NCI-H446 treated with DMSO at 0.1 percent for 48 hours (cell line): ENCODE results near the gene PATE3.
A peak's percentile ranks its signal among the peaks of the same experiment; 100 is the strongest.

Experiments used
- DNase-seq: peaks from one replicate; lab custom pipeline; 2025; lab: John Stamatoyannopoulos, UW

PATE3 gene, protein sequence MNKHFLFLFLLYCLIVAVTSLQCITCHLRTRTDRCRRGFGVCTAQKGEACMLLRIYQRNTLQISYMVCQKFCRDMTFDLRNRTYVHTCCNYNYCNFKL

DNA sequence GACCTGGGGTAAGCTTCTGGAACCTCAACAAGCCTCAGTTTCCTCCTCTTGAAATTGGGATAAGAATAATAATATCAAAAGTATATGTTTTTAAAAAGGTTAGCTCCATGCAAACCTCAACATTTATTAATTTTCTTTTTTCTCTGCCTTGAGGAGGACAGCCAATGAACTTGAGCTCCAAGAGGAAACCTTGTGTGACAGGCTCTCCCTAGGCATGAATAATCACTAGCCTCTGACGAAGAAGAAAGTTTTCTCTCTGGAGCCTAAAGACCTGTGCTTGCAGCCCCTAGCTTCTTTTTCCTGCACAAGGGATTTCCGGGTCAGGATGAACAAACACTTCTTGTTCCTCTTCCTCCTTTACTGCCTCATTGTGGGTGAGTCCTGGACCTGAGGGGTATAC is at the start of gene PATE3:
Gene PATE3 (plus strand): TSS at position 301 of the 400 bp plus-strand sequence. CDS start 25 bp downstream, at position 326.
- no peak for DNase-seq

GRCh38 chr11:125740617-125741016 is 47.3 kb upstream of the PATE3 start:
- no peak for DNase-seq

- DNase-seq: no peak
Measured at GRCh38 chr11:125743681-125744080, 44.2 kb upstream of the PATE3 start.

- no peak for DNase-seq
Measured at GRCh38 chr11:125745979-125746378, 41.9 kb upstream of the PATE3 start, which contains the start of gene PATE1. TSS of gene PATE1 (plus strand) at chr11:125746279. CDS start at chr11:125746305, 26 bp downstream.

GRCh38 chr11:125750629-125751028 is 37.3 kb upstream of the PATE3 start:
- DNase-seq: no peak

DNA sequence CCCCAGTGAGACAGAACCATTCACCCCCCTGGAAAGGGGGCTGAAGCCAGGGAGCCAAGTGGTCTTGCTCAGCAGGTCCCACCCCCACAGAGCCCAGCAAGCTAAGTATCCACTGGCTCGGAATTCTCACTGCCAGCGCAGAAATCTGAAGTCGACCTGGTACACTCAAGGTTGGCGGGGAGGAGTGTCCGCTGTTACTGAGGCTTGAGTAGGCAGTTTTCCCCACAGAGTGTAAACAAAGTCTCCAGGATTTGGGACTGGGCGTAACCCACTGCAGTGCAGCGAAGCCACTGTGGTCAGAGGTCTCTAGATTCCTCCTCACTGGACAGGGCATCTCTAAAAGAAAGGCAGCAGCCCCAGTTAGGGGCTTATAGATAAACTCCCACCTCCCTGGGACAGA is 31.9 kb upstream of the PATE3 start:
- no peak for DNase-seq

- DNase-seq: no peak
Measured at GRCh38 chr11:125762445-125762844, 25.5 kb upstream of the PATE3 start.

GRCh38 chr11:125763483-125763882 is 24.4 kb upstream of the PATE3 start:
- no peak for DNase-seq

DNA sequence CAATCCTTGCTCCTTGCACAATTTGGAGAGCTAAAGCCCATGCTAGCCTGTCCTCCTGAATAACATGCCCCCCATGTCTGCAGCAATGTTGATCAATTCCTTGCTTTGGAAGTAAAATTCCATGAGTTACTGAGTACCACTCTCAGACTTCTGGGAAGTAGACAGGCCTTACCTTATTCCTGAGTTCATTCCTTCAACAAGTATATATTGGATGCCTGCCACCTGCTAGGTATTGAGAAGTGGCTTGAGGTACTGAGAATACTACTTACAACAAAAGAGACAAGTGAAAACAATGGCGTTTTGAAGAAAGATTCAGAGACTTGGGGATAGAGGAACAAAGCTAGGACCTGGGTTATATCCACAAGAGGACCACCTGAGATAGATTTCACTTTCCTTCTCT is 21.7 kb upstream of the PATE3 start:
- DNase-seq: no peak

GRCh38 chr11:125768336-125769046 is 19.4 kb upstream of the PATE3 start:
- DNase-seq: no peak

GRCh38 chr11:125770583-125770982 is 17.3 kb upstream of the PATE3 start:
- no peak for DNase-seq

GRCh38 chr11:125772834-125773505 is 15.0 kb upstream of the PATE3 start:
- DNase-seq: no peak

DNA sequence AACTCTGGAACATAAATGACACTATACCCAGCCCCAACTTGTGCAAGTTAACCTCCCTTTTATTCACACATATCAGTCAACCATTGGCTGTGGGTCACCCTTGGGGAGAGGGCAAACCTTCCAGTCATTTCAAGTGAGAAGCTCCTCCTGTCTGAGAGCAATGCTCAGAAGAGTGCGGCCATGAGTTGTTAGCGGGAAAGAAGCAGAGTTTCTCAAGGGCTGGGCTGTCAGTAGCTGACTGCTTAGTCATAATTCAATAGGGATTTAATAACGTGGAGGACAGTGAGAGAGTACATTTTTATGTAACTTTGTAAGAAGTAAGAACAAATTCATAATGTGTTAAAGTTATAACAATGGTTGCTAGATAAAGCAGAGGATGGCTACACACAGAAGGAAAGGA is 14.4 kb upstream of the PATE3 start:
- no peak for DNase-seq

- no peak for DNase-seq
Measured at GRCh38 chr11:125777309-125777708, 10.6 kb upstream of the PATE3 start.

DNA sequence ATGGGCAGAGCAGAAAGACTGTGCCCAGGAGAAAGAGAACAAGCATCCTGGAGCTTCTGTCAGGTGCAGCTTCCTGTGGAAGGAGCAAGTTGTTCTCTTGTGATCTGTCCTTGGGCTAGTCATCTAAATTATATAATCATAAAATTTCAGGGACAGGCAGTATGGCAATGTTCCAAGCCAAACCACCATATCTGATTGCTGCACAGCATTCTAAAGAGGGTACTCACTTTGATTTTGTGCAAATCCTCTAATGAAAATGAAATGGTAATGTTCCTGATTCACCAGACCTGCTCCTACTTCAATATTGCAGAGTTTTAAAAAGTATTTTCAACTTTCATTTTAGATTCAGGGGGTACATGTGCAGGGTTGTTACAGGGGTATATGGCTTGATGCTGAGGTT is 9.2 kb upstream of the PATE3 start, which contains the start of gene PATE2:
Gene PATE2 (minus strand): TSS at position 101 of the 400 bp plus-strand sequence. CDS start 55 bp downstream, at position 46.
- no peak for DNase-seq

DNA sequence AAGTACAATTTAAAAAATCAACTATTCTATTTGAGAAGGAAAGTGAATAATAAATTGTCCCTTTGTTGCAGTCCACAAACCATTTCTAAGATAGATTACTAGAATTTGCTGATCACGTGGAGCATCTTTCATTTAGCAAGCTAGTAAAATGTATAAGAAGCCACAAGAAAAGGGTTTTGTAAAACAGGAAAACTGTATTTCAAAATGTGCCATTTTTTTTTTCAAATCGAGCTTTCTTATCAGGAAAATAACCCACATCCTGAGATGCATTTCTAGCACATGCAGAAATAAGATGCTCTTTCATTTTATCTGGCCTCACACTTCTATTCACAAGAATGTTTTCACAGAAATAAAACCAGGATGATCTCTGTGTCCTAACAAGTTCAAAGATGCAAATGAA is 3.2 kb upstream of the PATE3 start:
- no peak for DNase-seq

GRCh38 chr11:125790825-125791224 is 2.9 kb downstream of the PATE3 start:
- no peak for DNase-seq

DNA sequence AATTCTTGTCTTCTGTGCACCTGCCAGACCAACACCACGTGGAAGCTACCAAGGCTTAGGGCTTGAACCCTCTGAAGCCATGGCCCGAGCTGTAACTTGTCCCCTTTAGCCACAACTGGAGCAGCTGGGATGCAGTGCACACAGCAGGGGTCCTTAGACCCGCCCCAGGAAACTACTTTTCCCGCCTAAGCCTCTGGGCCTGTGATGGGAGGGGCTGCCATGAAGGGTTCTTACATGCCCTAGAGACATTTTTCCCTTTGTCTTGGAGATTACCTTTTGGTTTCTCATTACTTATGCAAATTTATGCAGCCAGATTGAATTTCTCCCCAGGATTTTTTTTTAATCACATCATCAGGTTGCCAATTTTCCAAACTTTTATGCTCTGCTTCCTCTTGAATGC is 9.7 kb downstream of the PATE3 start:
- no peak for DNase-seq

DNA sequence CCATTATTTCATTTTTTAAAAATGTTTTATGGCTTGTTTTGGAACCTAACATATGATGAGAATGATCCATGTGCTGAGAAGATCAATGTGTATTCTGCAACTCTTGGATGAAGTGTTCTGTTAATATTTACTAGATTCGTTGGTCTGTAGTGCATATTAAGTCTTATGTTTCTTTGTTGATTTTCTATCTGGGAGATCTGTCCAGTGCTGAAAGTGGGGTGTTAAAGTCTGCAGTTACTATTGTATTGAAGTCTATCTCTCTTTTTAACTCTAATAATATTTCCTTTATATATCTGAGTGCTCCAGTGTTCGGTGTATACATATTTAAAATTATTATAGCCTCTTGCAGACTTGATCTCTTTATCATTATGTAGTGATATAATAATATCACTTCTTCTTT is 11.9 kb downstream of the PATE3 start:
- DNase-seq: no peak

GRCh38 chr11:125802387-125802786 is 14.5 kb downstream of the PATE3 start:
- no peak for DNase-seq

DNA sequence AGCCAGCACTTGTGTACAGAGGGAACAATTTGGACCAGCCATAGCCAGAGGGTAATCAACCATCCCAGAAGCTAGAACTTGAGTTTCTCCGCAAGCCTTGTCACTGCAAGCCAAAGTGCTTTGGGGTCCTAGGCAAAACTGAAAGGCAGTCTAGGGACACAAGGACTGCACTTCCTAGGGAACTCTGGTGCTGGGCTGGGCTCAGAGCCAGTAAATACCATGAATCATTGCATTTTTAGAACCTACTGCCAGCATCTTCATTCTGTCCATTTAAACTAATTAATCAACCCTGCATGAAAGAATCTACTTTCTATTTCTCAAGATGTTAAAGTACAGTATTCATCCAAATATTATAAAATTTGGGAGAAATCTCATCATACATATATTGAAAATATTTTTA is 20.0 kb downstream of the PATE3 start:
- peak; percentile 60 for DNase-seq

GRCh38 chr11:125833016-125833415 is 45.1 kb downstream of the PATE3 start, which contains the start of gene PATE4:
TSS of gene PATE4 (plus strand) at chr11:125833316. CDS start at chr11:125833360, 44 bp downstream.
- DNase-seq: no peak

DNA sequence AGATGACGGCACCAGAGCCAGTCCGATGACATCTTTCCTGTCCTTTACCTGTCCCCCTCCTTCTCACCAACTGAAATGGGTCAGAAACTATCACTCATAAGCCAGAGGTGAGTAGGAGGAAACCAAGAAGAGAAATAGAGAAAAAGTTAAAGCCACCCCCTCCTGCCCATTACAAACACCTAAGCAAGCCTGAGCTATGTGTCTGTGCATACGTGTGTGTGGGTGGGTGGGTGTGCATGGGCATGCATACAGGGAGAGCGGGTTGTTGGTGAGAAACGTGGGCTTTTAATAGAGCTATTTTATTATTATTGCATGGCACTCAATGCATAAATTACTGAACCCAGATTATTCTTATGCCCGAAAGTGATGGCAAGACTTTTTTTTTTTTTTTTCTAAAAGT is 47.8 kb downstream of the PATE3 start:
- DNase-seq: no peak
